HG03565 (cell line): Measurements from ENCODE around the gene MYT1.

Experiments used
- ATAC-seq: cut with Tn5 transposase; IDR thresholded peaks from one replicate; pipeline ENCODE4 v1.9.1; 2021; ENCODE audit warnings: mild to moderate bottlenecking, moderate library complexity; ENCODE audit not compliant: unreplicated experiment

Gene MYT1

GRCh38 chr20:64153861-64154589 is 10.2 kb upstream of the MYT1 start:
- no peak for ATAC-seq

DNA sequence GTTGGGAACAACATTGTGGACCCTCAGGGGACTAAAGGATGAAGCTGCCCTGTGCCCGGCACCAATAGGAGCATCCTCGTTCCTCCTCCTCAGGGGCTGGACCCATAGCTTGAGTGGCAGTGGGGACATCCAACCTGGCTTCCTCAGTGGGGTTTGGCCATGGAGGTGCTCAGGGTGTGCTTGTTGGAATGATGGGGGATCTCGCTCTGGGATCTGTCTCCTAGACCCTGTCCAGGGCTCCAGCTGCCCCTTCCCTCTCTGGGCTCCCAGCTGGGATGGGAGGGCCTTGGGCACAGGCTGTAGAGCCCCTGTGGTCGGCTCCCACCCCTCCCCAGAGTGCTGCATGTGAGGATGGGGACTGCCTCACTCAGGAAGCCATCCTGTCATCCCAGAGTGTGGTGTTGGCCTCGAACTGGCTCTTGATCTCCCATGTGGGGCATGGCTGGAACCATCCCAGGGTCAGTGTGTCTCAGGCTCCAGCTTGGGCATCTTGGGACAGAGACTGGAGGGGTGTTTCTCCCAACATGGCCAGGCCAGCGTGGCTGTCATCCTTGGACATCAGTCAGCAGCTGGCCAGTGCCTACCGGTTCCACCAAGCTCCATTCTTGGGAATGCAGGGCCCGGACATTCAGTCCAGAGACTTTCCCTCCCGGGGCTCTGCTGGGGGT is 9.5 kb upstream of the MYT1 start:
- ATAC-seq: no peak

DNA sequence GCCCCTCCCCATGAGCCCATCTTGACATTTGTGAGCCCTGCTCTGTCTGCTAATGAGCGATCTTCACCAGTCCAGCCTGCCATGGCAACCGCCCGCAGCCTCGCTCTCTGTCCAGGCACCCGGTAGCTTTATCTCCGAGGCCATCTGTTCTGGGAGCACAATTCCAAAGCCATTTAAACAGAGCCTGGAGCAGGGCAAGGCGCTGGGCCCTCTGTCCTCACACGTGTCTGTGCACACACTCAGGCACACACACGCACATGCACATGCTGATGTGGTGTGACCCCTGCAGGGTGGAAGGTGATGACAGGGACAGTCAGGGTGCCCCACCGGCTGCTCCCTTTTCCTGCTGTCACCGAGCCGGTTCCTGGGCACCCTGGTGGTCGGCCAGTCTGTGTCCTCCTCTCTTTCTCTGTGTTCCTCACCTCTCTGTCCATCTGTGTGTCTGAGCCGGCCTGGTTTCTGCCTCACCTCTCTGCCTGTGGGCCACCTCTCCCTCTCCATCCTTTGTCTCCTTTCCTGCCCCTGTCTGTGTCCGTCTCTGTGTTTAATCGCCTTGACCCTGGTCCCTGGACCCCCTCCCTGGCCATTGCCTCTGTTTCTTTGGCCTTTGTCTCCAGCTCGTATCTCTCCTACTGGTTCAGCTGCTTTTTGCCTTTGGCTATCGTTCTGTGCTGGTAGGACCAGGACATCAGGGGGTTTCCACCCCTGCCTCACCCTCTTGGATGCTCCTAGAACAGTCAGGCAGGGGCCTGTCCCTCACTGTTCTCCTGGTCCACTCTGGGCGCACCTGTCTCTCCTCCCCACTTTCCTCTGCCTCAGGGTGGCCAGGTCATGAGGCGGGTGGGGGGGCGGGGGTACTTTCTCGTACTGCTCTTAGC is 8.8 kb upstream of the MYT1 start:
- ATAC-seq: no peak

GRCh38 chr20:64156136-64156885 is 7.9 kb upstream of the MYT1 start:
- ATAC-seq: no peak

DNA sequence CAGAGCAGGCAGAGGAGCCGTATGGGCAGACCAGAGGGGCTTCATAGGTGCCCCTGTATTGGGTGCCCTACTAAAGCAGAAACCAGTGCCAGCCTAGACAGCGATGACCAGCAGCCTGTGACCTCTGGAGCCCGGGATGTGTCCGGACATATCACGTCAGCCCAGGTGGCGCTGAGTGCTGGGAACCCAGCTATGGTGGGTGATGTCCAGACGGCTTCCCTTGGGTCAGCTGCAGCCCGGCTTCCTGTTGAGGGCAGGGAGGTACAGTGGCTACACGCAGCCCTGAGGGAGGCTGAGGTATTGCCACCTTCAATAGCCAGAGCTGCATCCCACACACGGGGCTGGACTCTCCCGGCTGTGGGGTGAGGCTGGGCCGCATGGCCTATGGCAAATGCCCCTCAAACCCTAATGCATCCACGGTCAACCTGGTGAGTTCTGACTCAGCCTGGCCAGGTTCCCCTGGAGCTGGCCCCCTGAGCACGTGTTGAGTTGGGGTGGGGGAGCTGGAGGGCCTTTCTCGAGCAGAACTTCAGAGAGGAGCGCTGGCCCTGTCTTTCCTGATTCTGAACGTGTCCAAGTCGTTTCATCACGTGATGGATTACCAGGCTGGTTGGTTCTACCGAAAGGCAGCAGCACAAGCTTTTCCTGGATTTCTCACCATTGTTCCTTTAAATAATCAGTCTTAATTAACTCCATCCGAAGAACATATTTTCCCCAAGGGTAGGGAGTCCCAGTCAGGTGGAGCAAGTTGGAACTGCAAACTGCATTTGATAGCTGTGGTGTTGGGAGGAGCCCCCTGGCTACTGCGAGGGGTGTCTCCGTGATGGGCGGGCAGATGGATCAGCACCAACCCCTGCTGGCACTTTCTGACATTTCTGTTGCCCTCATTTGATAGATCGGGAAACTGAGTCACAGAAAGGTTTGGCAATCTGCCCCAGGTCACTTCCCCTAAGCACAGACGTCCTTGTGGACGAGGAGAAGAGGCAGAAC is 7.1 kb upstream of the MYT1 start:
- no peak for ATAC-seq

- no peak for ATAC-seq
Measured at GRCh38 chr20:64157878-64158277, 6.4 kb upstream of the MYT1 start.

- no peak for ATAC-seq
Measured at GRCh38 chr20:64158346-64159285, 5.6 kb upstream of the MYT1 start.

- ATAC-seq: no peak
Measured at GRCh38 chr20:64159286-64159680, 5.0 kb upstream of the MYT1 start.

DNA sequence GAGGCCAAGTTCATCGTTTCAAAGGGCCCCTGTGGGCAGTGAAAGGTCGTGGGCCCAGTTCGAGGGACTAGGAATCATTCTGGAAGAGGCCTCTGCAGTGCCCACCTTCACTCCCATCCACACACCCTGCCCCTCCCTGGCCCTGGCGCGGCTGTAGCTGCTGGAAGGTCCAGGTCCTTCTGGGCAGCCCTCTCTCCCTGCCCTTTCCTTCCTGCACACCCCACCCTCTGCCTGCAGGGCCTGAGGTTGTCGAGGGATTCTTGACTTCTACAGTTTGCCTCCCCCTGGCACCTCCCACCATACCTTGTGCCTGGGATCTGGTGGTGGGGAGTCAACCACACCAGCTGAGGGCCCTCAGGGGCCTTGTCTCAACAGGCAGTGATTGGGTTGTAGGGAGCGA is 4.5 kb upstream of the MYT1 start:
- no peak for ATAC-seq

DNA sequence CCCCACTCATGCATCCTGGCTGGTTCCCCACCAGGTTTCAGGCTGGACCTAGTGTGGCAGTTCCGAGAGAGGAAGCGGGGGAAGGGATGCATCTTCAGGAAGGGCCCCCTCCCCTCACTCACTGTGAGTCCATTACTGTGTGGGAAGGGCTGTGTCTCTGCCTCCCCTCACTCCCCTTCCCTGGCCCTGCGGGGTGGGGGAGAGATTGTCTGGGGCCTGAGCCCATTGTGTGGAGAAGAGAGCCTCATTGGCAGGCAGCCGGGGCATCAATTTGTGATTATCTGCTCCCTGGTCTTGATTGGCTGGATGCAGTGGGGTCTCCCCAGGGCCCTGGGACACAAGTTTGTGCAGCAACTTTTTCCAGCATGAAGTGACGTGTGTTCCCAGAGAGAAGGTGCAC is 4.1 kb upstream of the MYT1 start:
- no peak for ATAC-seq

DNA sequence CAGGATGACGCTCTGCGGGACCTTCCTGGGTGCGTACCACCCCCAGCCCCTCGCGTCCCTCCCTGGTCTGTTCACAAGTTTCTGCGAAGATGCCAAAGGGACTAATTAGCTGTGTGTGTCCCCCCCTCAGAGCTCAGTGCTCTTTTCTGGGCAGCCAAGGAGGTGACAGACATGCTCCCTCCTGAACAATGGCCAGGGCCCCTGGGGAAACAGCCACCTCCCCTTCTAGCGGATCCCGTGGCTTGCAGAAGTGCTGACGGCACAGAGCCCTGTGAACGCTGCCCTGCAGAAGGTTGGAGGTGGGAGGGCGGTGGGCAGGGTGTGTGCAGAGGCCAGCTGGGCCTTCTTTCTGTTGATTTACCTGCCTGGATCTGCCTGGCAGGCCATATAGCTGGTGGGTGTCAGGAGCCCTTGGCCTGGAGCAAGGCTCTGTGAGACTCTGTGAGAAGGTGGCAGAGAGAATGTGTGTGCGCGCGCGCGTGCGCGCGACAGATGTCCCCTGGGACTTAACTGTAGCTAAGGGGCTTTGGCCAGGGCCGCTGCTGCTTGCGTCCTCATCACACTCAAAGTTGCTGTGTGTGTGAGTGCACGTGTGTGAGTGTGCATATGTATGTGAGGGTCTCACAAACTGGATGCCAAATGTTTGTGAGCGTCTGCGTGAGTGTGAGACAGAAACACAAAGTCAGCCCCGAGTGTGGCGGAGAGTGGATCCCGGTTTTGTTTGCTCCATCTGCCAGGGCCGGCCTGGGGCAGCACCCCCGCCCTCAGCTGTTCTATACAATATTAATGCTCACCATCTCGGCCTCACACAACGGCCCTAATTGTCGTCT is 3.5 kb upstream of the MYT1 start:
- ATAC-seq: no peak

DNA sequence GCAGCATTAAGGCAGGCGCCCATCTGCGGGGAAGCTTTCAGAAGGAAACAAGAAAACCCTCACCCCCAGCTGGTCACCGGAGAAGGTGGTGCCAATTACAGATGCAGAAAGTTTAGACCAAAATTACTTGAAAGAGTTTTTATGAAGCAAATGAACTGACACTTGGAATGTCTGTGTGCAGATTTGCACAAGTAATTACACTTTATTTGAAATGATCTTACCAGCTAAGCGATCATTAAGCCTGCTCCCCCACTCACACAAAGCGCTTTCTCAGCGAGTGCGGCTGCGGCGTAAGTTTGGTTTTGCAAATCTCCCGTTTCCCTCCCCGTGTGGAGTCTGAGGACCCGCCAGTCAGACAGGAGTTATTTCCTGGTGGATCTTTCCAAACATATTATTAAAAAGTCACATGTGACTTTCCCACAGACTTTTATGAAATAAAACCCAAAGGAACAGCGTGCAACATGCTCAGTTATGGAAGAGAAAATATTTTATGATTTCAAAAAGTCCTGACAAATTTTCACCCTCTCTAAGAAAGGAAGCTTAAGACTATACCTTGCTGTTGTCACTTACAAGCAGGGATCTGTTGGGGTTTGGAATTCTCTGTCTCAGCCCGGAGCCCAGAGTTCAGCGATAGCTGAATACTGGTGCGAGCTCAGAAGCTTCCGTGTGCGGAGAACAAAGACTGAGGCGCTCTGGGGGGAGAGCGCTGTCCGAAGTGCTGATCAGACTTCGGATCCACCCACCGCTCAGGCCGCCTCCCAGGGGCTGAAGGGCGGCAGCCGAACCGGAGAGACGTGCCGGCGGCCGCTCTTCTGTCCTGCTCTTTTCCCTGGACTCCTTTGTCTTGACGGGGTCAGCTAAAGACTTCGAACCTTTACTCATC is 2.7 kb upstream of the MYT1 start:
- no peak for ATAC-seq

- ATAC-seq: no peak
Measured at GRCh38 chr20:64162239-64162910, 1.9 kb upstream of the MYT1 start.

DNA sequence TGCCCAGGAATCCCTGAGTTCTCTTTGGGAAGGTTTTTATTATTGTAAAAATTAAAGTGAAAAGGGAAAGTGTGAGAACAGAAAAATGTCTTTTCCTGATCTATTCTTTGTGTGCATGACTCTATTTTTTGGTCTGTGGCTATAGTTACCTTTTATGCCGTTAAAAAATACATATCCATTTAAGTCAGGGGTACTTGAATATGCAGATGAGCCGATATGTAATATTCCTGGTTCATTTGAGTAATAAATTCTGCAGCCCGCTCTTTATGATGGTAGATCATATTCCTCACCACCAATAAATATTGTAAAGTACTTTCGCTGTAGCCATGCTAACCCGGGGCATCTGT is 503 bp upstream of the MYT1 start:
- ATAC-seq: no peak

GRCh38 chr20:64165866-64166600 is 1.8 kb downstream of the MYT1 start:
- no peak for ATAC-seq
